Placental pericyte (primary cell): ENCODE measurements around the gene CLSTN1. TPM values are rescaled to one million over a fixed set of nuclear protein-coding genes. Genes with fewer than 3 reads are reported as not detected.

Source experiments
- total RNA-seq: library from RNA; depleted of rRNA; stranded (reverse); fragments of >200 nt; gene quantifications from 2 replicates; pipeline ENCODE4 v1.2.3, GENCODE V29; 2012

The CLSTN1 gene
- 84.2 and 190 TPM in 2 replicates for total RNA-seq

DNA sequence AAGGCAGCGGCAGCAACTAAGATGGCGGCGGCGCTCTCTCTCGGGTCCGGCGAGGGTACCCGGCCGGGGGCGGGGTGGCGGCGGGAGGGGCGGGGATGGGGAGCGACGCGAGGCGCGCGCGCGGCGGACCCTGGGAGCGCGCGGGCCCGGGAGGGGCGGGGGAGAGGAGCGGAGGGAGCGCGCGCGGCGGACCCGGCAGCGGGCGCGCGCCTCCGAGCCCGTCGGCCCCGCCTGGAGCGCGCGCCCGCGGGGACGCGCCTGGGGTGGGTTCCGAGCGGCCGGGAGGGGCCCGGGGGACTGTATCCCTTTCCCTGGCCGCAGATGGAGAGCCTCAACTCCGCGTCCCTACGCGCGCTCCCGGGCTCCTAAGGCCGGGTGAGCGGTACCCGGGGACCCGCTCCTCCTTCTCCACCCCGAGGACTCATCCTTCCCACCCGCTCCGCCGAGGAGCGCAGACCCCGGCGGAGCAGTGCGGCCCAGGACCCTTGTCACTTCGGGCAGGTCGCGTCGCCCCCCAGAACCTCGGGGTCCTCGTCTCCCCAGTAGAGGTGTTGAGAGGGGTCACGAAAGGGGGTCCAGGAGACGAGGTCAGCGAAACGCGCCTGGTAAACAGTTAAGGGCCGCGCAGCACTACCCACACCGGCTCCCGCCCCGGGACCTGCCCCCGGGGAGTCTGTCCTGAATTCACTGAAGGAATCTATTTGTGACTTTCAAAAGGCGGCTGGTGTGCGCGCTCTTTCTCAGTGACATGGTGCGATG, at the start of gene CLSTN1:
CLSTN1 (minus strand) TSS at position 23 of the 759 bp plus-strand sequence. CDS start 232 bp downstream, outside the sequence.

Other genes with a start within 250 kb of the CLSTN1 start
- gene TMEM201, start 235.1 kb downstream of the CLSTN1 start, total RNA-seq = 9.0 and 13.0 TPM in 2 replicates
- gene PIK3CD, start 172.2 kb downstream of the CLSTN1 start, total RNA-seq = 12.7 and 23.2 TPM in 2 replicates
- 15.3 and 42.4 TPM in 2 replicates for gene CTNNBIP1, start 86.3 kb upstream of the CLSTN1 start, total RNA-seq
- gene LZIC, start 119.4 kb upstream of the CLSTN1 start, total RNA-seq = 26.7 and 34.1 TPM in 2 replicates
- gene NMNAT1, start 119.5 kb upstream of the CLSTN1 start, total RNA-seq = 7.2 and 7.4 TPM in 2 replicates
- not detected in 2 replicates for gene RBP7, start 173.3 kb upstream of the CLSTN1 start, total RNA-seq
- gene UBE4B, start 209.0 kb upstream of the CLSTN1 start, total RNA-seq = 59.4 and 83.6 TPM in 2 replicates